Epithelial cell of esophagus (primary cell): ENCODE data around the gene CHEK1.

Source experiments
- DNase-seq: peaks from one replicate; pipeline ENCODE4 v3.0.0; 2010; ENCODE audit warnings: low read depth
- H3K4me3 ChIP-seq: 2 replicates; pipeline ENCODE4 v1.5.1; 2011; ENCODE audit warnings: mild to moderate bottlenecking, low read length, control low read depth
- TF ChIP-seq, protein P1 (sequence below): IDR thresholded peaks from 2 replicates; pipeline ENCODE4 v1.5.1; 2011; ENCODE audit warnings: low read depth, mild to moderate bottlenecking, low read length, control low read depth, inconsistent platforms; ENCODE audit not compliant: insufficient read depth; ENCODE audit errors: missing control alignments

CHEK1 gene

DNA sequence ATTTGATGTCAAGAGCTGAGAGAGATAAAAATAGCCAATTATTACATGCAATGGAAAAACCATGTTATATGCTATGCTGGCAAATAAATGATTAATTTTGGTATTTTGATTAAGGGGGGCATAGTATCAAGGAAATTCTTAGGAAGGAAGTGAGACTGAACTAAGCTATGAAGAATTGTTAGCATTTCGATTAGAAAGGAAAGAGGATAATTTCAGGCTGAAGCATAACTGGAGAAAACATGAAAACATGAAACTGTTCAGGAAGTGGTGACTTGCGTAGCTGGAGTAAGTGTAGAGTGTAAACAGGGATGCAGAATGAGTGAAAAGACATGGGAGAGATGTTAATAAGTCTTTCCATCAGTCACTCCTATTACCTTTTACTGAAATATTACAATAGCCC lies 49.2 kb downstream of the CHEK1 start:
- no peak for DNase-seq
- TF ChIP-seq, protein P1, sequence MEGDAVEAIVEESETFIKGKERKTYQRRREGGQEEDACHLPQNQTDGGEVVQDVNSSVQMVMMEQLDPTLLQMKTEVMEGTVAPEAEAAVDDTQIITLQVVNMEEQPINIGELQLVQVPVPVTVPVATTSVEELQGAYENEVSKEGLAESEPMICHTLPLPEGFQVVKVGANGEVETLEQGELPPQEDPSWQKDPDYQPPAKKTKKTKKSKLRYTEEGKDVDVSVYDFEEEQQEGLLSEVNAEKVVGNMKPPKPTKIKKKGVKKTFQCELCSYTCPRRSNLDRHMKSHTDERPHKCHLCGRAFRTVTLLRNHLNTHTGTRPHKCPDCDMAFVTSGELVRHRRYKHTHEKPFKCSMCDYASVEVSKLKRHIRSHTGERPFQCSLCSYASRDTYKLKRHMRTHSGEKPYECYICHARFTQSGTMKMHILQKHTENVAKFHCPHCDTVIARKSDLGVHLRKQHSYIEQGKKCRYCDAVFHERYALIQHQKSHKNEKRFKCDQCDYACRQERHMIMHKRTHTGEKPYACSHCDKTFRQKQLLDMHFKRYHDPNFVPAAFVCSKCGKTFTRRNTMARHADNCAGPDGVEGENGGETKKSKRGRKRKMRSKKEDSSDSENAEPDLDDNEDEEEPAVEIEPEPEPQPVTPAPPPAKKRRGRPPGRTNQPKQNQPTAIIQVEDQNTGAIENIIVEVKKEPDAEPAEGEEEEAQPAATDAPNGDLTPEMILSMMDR, result no peak
- no peak overlapping the region for H3K4me3 ChIP-seq

DNA sequence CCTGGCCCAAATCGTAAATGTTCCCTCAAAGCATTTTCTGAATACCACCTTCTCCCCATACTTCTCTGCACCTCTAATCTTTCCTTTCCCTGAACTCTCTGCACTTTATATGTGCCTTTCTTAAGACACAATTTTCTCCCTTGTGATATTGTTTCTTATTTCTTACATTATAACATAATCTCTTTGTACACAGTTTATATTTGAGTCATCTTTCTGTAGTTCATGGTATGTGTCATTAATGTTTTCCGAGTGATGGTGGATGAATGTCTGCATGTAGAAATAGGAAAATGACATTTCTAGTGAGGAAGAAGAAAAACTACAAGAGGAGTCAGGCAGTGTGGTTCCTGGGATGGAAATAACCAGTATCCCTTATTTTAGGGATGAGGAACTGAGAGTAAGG lies 50.2 kb downstream of the CHEK1 start:
- peak; percentile 10 for DNase-seq
- TF ChIP-seq, protein P1, result no peak
- H3K4me3 ChIP-seq, result no peak overlapping the region

DNA sequence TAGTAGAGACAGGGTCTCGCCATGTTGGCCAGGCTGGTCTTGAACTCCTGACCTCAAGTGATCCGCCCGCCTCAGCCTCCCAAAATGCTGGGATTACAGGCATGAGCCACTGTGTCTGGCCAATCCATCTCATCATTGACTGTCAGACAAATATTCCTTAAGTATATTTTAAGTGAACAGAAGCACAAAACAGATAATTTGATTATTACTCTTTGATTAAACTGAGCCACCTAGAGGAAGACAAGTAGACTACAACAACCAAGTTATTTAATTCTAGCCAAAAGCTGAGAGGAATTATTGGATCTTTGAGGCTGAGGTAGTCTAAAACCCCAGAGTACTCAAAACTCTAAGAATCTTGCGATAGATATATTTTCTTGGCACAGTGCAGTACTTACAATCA lies 54.4 kb downstream of the CHEK1 start:
- no peak for DNase-seq
- TF ChIP-seq, protein P1, result no peak
- no peak overlapping the region for H3K4me3 ChIP-seq

DNA sequence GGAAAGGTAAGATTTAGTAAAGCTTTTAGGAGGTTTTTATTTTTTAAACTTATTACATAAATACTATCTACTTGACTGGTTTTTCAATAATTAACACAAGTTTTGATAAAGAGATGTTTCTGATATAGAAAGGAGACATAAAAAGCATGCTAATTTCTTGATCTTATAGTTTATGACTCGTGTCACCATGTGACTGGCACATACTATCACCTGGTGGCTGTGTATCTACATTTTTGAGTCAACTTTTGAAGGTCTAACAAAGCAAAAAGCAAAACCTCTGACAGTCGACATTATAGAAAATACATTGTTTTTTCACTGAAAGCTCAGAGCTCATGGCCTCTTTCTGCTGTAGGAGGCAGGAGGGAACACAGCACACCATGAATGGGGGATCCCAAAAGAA lies 54.9 kb downstream of the CHEK1 start:
- no peak overlapping the region for H3K4me3 ChIP-seq
- no peak for DNase-seq
- TF ChIP-seq, protein P1, result no peak

DNA sequence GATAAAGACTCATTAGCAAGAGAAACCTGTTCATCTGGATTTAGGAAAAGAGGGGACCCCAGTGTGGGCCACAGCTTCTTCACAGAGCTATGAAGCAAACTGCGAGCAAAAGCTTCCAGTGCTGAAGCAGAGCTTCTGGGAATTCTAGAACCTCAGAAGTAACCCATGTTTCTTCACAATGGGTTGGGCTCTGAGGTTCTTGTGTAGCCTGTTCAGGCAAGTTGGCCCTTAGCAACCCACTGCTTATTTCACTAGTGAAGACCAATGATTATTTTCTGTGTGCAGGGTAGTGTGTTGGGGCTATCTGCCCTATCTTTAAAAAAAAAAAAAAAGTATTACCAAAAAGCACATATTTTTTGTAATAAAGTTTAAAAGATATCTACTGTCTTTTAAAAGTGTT lies 55.8 kb downstream of the CHEK1 start, which contains the start of gene ACRV1:
ACRV1 (minus strand) TSS at position 101 of the 400 bp plus-strand sequence; CDS start at position 34, 67 bp downstream.
- H3K4me3 ChIP-seq, result no peak within 1 kb of the TSS
- peak; percentile 46 for DNase-seq
- TF ChIP-seq, protein P1, result no peak

DNA sequence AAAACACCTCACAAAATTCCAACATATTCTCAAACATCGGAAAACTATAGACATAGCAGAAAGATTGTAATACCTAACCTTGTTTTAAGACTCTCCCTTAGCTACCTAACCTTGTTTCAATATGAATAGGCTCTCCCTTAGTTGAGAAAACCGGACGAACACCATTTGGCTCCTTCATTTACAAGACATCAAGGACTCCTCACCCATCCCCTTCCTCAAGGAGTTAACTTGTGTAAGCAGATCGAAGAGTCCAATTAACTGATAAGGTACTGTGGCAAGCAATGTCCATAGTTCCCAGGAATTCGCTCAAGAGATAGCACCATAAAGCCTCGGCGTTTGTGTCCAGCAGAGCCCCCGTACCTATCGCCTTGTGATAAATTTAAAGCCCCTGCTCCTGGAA lies 60.3 kb downstream of the CHEK1 start:
- TF ChIP-seq, protein P1, result no peak
- no peak overlapping the region for H3K4me3 ChIP-seq
- no peak for DNase-seq

DNA sequence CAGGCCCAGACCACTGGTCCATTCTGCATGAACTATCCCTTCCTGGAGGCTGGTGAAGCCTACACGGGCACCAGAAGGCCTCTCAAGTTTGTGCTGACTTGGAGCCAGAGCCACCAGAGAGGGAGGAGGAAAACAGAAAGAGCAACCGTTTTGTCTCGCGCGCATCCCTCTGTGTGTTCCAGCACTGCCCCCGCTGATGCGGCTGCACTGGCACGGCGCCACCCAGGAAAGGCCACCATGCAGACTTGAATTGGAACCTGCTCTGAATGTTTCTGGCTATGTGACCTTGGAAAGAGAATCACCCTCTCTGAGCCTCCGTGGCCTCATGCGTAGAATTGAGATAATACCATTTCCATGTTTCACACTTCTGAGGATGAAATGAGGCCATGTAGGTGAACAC lies 63.1 kb downstream of the CHEK1 start:
- no peak for DNase-seq
- H3K4me3 ChIP-seq, result no peak overlapping the region
- TF ChIP-seq, protein P1, result no peak
